HG02884 (cell line): ENCODE data around the gene D2HGDH.
"Not testable (repeated sequence)": the region's sequence is repeated elsewhere in the genome, so short reads cannot be mapped to it uniquely, and the experiment has no call there.

Source experiments
- ATAC-seq: cut with Tn5 transposase; IDR thresholded peaks from one replicate; pipeline ENCODE4 v1.9.1; 2021; ENCODE audit warnings: mild to moderate bottlenecking, moderate library complexity; ENCODE audit not compliant: unreplicated experiment

The D2HGDH gene

GRCh38 chr2:241817821-241818215 lies 83.4 kb downstream of the D2HGDH start:
- ATAC-seq = not testable (repeated sequence)
